Measurements from ENCODE around the gene SLC25A23. TPM values are rescaled to one million over a fixed set of nuclear protein-coding genes. Genes with fewer than 3 reads are reported as not detected.

The SLC25A23 gene
- total RNA-seq: 26.7 and 52.0 TPM in 2 replicates

GRCh38 chr19:6459262-6460098 lies at the start of gene SLC25A23:
Gene SLC25A23, minus strand, starts transcription at chr19:6459792. Its CDS starts 164 bp downstream, at chr19:6459628.

GRCh38 chr19:6501740-6502648 lies 42.4 kb upstream of the SLC25A23 start, which contains the start of gene TUBB4A:
Gene TUBB4A, minus strand, starts transcription at chr19:6502309. Its CDS starts 97 bp downstream, at chr19:6502212.

GRCh38 chr19:6481541-6482342 lies 22.1 kb upstream of the SLC25A23 start, which contains the start of gene DENND1C:
Gene DENND1C, minus strand, starts transcription at chr19:6481787. Its CDS starts 92 bp downstream, at chr19:6481695.

GRCh38 chr19:6464070-6464873 lies 4.7 kb upstream of the SLC25A23 start, which contains the start of gene CRB3:
Gene CRB3, plus strand, starts transcription at chr19:6464271. Its CDS starts 431 bp downstream, at chr19:6464702.

GRCh38 chr19:6433663-6434062 lies 25.9 kb downstream of the SLC25A23 start, which contains the start of gene SLC25A41:
Gene SLC25A41, minus strand, starts transcription at chr19:6433763. Its CDS starts 70 bp downstream, at chr19:6433693.

GRCh38 chr19:6424195-6424938 lies 35.2 kb downstream of the SLC25A23 start, which contains the start of gene KHSRP:
Gene KHSRP, minus strand, starts transcription at chr19:6424811. Its CDS starts 110 bp downstream, at chr19:6424701.

GRCh38 chr19:6393074-6393982 lies 66.3 kb downstream of the SLC25A23 start, which contains the start of gene GTF2F1:
Gene GTF2F1, minus strand, starts transcription at chr19:6393164. Its CDS starts 169 bp downstream, at chr19:6392995.

Other genes with a start within 250 kb of the SLC25A23 start
- 26.7 and 27.2 TPM in 2 replicates for gene MLLT1, start 179.8 kb downstream of the SLC25A23 start, total RNA-seq
- not detected in 2 replicates for gene ACER1, start 126.2 kb downstream of the SLC25A23 start, total RNA-seq
- gene CLPP, start 98.3 kb downstream of the SLC25A23 start, total RNA-seq: 113 and 118 TPM in 2 replicates
- 78.2 and 83.0 TPM in 2 replicates for gene ALKBH7, start 87.0 kb downstream of the SLC25A23 start, total RNA-seq
- 0.32 and 0.36 TPM in 2 replicates for gene PSPN, start 83.9 kb downstream of the SLC25A23 start, total RNA-seq
- gene GTF2F1, start 66.6 kb downstream of the SLC25A23 start, total RNA-seq: 26.4 and 33.2 TPM in 2 replicates
- 111 and 115 TPM in 2 replicates for gene KHSRP, start 35.0 kb downstream of the SLC25A23 start, total RNA-seq
- not detected in 2 replicates for gene SLC25A41, start 26.0 kb downstream of the SLC25A23 start, total RNA-seq
- not detected in 2 replicates for gene CRB3, start 4.5 kb upstream of the SLC25A23 start, total RNA-seq
- gene DENND1C, start 22.0 kb upstream of the SLC25A23 start, total RNA-seq: not detected in 2 replicates
- not detected in 2 replicates for gene TUBB4A, start 42.5 kb upstream of the SLC25A23 start, total RNA-seq
- 0.18 and 2.4 TPM in 2 replicates for gene TNFSF9, start 71.2 kb upstream of the SLC25A23 start, total RNA-seq
- not detected in 2 replicates for gene CD70, start 131.4 kb upstream of the SLC25A23 start, total RNA-seq
- 1.9 TPM in 1 of 2 replicates, not detected in the other for gene TNFSF14, start 210.4 kb upstream of the SLC25A23 start, total RNA-seq

Measured in cardiac atrium fibroblast (primary cell).